ENCODE data around the gene SMAD6. TPM values are rescaled to one million over a fixed set of nuclear protein-coding genes. Genes with fewer than 3 reads are reported as not detected.

Gene SMAD6
- total and polyA plus RNA-seq, 9 of the 15 experiments (the other 6 are each of a cell fraction or from before 2014, with no cell fraction given): 0.10 to 15.5 (median 3.7) TPM

- no peak for TF ChIP-seq RHOXF2B (CRISPR knock-in tag; conservative IDR thresholded peaks at IDR 0.05)
- peak; percentile 71; the same call in 1 of the 2 replicates for TF ChIP-seq ZBED1 (IDR thresholded peaks at IDR 0.05)
- no peak for TF ChIP-seq SNIP1 (IDR thresholded peaks at IDR 0.05; ENCODE audit: low read depth)
- no peak for TF ChIP-seq CCAR2 (IDR thresholded peaks at IDR 0.05; ENCODE audit: low read depth, low read length)
- TF ChIP-seq CHD4 (IDR thresholded peaks at IDR 0.05; ENCODE audit: insufficient read depth, insufficient replicate concordance, low read depth, low read length, poor library complexity, severe bottlenecking): no peak
- TF ChIP-seq, protein P1, sequence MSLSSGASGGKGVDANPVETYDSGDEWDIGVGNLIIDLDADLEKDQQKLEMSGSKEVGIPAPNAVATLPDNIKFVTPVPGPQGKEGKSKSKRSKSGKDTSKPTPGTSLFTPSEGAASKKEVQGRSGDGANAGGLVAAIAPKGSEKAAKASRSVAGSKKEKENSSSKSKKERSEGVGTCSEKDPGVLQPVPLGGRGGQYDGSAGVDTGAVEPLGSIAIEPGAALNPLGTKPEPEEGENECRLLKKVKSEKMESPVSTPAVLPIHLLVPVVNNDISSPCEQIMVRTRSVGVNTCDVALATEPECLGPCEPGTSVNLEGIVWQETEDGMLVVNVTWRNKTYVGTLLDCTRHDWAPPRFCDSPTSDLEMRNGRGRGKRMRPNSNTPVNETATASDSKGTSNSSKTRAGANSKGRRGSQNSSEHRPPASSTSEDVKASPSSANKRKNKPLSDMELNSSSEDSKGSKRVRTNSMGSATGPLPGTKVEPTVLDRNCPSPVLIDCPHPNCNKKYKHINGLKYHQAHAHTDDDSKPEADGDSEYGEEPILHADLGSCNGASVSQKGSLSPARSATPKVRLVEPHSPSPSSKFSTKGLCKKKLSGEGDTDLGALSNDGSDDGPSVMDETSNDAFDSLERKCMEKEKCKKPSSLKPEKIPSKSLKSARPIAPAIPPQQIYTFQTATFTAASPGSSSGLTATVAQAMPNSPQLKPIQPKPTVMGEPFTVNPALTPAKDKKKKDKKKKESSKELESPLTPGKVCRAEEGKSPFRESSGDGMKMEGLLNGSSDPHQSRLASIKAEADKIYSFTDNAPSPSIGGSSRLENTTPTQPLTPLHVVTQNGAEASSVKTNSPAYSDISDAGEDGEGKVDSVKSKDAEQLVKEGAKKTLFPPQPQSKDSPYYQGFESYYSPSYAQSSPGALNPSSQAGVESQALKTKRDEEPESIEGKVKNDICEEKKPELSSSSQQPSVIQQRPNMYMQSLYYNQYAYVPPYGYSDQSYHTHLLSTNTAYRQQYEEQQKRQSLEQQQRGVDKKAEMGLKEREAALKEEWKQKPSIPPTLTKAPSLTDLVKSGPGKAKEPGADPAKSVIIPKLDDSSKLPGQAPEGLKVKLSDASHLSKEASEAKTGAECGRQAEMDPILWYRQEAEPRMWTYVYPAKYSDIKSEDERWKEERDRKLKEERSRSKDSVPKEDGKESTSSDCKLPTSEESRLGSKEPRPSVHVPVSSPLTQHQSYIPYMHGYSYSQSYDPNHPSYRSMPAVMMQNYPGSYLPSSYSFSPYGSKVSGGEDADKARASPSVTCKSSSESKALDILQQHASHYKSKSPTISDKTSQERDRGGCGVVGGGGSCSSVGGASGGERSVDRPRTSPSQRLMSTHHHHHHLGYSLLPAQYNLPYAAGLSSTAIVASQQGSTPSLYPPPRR (CRISPR knock-in tag; IDR thresholded peaks at IDR 0.05; ENCODE audit: borderline replicate concordance): no peak
- TF ChIP-seq CREB1 (IDR thresholded peaks at IDR 0.05): peak; percentile 69
- TF ChIP-seq CREB1 (CRISPR knock-in tag; IDR thresholded peaks at IDR 0.05): no peak
- no peak for TF ChIP-seq BACH1 (tag; IDR thresholded peaks at IDR 0.05)
- no peak for TF ChIP-seq SRSF3 (IDR thresholded peaks at IDR 0.05; ENCODE audit: insufficient read depth, low read length)
- TF ChIP-seq SETDB1 (IDR thresholded peaks at IDR 0.05; ENCODE audit: low read length): no peak
- no peak for TF ChIP-seq ZSCAN29 (IDR thresholded peaks at IDR 0.05)
- peak; percentile 94 for TF ChIP-seq NBN (IDR thresholded peaks at IDR 0.05; ENCODE audit: low read depth)
- TF ChIP-seq MYBL2 (IDR thresholded peaks at IDR 0.05; ENCODE audit: low read depth): no peak
- no peak for TF ChIP-seq MYBL2 (CRISPR knock-in tag; IDR thresholded peaks at IDR 0.05; ENCODE audit: borderline replicate concordance)
- TF ChIP-seq DEAF1 (CRISPR knock-in tag; IDR thresholded peaks at IDR 0.05): peak; percentile 37; the same call in 1 of the 2 replicates
- no peak for TF ChIP-seq ZNF764 (CRISPR knock-in tag; IDR thresholded peaks at IDR 0.05; ENCODE audit: low read depth)
- no peak for TF ChIP-seq WHSC1 (IDR thresholded peaks at IDR 0.05; ENCODE audit: low read length)
- TF ChIP-seq TAF9B (IDR thresholded peaks at IDR 0.05; ENCODE audit: partially characterized antibody): no peak
- TF ChIP-seq SLC30A9 (CRISPR knock-in tag; IDR thresholded peaks at IDR 0.05): no peak
- TF ChIP-seq ZNF311 (CRISPR knock-in tag; IDR thresholded peaks at IDR 0.05): peak; percentile 72; the same call in 1 of the 2 replicates
- TF ChIP-seq TRIM25 (IDR thresholded peaks at IDR 0.05; ENCODE audit: borderline replicate concordance): no peak
- no peak for TF ChIP-seq ZNF146 (CRISPR knock-in tag; IDR thresholded peaks at IDR 0.05; ENCODE audit: unreplicated experiment)
- peak; percentile 44; the same call in 1 of the 2 replicates for TF ChIP-seq EP400 (IDR thresholded peaks at IDR 0.05)
Measured at GRCh38 chr15:66679657-66680108, 22.4 kb upstream of the SMAD6 start (continued).

Data from K562 (cell line).